ENCODE results near the gene CAB39L.

The CAB39L gene

DNA sequence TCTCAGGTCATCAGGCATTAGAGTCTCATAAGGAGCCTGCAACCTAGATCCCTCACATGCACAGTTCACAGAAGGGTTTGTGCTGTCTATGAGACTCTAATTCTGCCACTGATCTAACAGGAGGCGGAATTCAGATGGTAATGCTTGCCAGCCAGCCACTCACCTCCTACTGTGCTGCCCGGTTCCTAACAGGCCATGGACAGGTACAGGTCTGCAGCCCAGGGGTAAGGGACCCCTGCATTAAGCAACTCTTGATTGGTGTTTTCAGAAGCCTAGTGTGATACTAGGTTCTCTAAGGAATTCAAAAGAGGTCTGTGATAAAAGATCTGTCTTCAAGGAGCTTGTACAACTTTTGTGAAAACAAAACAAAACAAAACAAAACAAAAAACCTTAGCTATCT is 31.1 kb downstream of the CAB39L start:
- H2AFZ ChIP-seq (ENCODE audit: low read length): no peak overlapping the region

DNA sequence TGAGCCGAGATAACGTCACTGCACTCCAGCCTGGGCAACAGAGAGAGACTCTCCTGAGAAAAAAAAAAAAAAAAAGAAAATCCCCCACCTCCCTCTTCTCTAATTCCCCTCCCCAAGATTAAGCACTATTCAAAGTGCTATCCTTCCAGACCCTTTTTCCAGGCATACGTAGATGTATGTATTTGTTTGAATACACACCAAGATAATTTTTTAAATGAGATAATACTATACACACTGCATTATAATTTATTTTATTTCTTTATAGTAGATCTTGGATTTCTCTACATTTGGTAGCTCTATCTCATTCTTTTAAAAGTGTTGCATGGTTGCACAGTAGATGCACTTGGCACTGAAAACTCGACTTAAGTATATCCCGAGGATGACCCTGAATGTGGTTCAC is 32.5 kb downstream of the CAB39L start:
- no peaks in the 10 kb centered on the region for H3K4me1 ChIP-seq (ENCODE audit: insufficient read depth, low read length, poor library complexity, severe bottlenecking)
- no peaks in the 10 kb centered on the region for H3K9me2 ChIP-seq (replicated peaks; ENCODE audit: low read depth, low read length)
- H3K79me2 ChIP-seq (ENCODE audit: insufficient read depth, low read length): no peaks in the 10 kb centered on the region
- TF ChIP-seq, protein P1, sequence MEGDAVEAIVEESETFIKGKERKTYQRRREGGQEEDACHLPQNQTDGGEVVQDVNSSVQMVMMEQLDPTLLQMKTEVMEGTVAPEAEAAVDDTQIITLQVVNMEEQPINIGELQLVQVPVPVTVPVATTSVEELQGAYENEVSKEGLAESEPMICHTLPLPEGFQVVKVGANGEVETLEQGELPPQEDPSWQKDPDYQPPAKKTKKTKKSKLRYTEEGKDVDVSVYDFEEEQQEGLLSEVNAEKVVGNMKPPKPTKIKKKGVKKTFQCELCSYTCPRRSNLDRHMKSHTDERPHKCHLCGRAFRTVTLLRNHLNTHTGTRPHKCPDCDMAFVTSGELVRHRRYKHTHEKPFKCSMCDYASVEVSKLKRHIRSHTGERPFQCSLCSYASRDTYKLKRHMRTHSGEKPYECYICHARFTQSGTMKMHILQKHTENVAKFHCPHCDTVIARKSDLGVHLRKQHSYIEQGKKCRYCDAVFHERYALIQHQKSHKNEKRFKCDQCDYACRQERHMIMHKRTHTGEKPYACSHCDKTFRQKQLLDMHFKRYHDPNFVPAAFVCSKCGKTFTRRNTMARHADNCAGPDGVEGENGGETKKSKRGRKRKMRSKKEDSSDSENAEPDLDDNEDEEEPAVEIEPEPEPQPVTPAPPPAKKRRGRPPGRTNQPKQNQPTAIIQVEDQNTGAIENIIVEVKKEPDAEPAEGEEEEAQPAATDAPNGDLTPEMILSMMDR (conservative IDR thresholded peaks at IDR 0.05; ENCODE audit: low read length): no peak
- TF ChIP-seq EZH2phosphoT487 (IDR thresholded peaks at IDR 0.05; ENCODE audit: borderline replicate concordance): no peak
- no peaks in the 10 kb centered on the region for H3K27me3 ChIP-seq (ENCODE audit: insufficient read depth, low read length, poor library complexity, severe bottlenecking)
- H3K4me2 ChIP-seq (ENCODE audit: low read depth, low read length, poor library complexity, severe bottlenecking): no peak overlapping the region
- no peak overlapping the region for H3K9ac ChIP-seq (ENCODE audit: low read depth, low read length, poor library complexity, severe bottlenecking)
- H3F3A ChIP-seq (ENCODE audit: low read depth): no peaks in the 10 kb centered on the region
- no peaks in the 10 kb centered on the region for H4K20me1 ChIP-seq (ENCODE audit: insufficient read depth, low read length, poor library complexity, severe bottlenecking)
- no peak overlapping the region for H3K4me3 ChIP-seq (ENCODE audit: low read length, poor library complexity, severe bottlenecking)
- no peaks in the 10 kb centered on the region for H3K36me3 ChIP-seq (ENCODE audit: insufficient read depth, low read length)
- no peaks in the 10 kb centered on the region for H3K9me3 ChIP-seq (ENCODE audit: insufficient read depth, low read depth, low read length)
- no peak overlapping the region for H2AFZ ChIP-seq (ENCODE audit: low read length)

More for the DNA sequence above, 31.1 kb downstream of the CAB39L start:
- no peak overlapping the region for H3K4me3 ChIP-seq (ENCODE audit: low read length, poor library complexity, severe bottlenecking)
- H3K9ac ChIP-seq (ENCODE audit: low read depth, low read length, poor library complexity, severe bottlenecking): no peak overlapping the region
- no peak for TF ChIP-seq EZH2phosphoT487 (IDR thresholded peaks at IDR 0.05; ENCODE audit: borderline replicate concordance)
- TF ChIP-seq, protein P1 (conservative IDR thresholded peaks at IDR 0.05; ENCODE audit: low read length): no peak
- H4K20me1 ChIP-seq (ENCODE audit: insufficient read depth, low read length, poor library complexity, severe bottlenecking): no peaks in the 10 kb centered on the region
- no peaks in the 10 kb centered on the region for H3K79me2 ChIP-seq (ENCODE audit: insufficient read depth, low read length)
- no peaks in the 10 kb centered on the region for H3K36me3 ChIP-seq (ENCODE audit: insufficient read depth, low read length)
- no peaks in the 10 kb centered on the region for H3K27me3 ChIP-seq (ENCODE audit: insufficient read depth, low read length, poor library complexity, severe bottlenecking)
- no peaks in the 10 kb centered on the region for H3K9me2 ChIP-seq (replicated peaks; ENCODE audit: low read depth, low read length)
- no peaks in the 10 kb centered on the region for H3K9me3 ChIP-seq (ENCODE audit: insufficient read depth, low read depth, low read length)
- H3F3A ChIP-seq (ENCODE audit: low read depth): no peaks in the 10 kb centered on the region
- H3K4me2 ChIP-seq (ENCODE audit: low read depth, low read length, poor library complexity, severe bottlenecking): no peak overlapping the region
- H3K4me1 ChIP-seq (ENCODE audit: insufficient read depth, low read length, poor library complexity, severe bottlenecking): no peaks in the 10 kb centered on the region

DNA sequence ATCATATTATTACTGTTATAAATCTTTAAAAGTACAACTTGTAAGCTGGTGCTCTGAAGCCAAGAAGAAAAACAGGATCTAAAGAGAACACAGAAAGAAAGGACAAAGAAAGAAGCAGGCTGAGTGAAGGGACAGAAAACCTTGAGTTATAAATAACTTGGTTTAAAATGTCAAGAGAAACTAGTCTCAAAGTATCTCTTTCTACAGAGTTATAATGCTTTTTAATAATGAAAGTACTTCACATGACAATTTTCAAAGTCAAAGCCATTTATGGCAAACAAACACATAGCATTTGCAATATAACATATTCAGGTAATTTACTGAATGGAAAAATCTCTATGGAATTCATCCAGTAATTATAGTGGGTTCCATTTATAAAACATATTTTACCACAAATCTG is 33.4 kb downstream of the CAB39L start:
- H3K4me3 ChIP-seq (ENCODE audit: low read length, poor library complexity, severe bottlenecking): no peak overlapping the region
- H3K4me2 ChIP-seq (ENCODE audit: low read depth, low read length, poor library complexity, severe bottlenecking): no peak overlapping the region
- TF ChIP-seq, protein P1 (conservative IDR thresholded peaks at IDR 0.05; ENCODE audit: low read length): no peak
- TF ChIP-seq EZH2phosphoT487 (IDR thresholded peaks at IDR 0.05; ENCODE audit: borderline replicate concordance): no peak
- H3K79me2 ChIP-seq (ENCODE audit: insufficient read depth, low read length): no peaks in the 10 kb centered on the region
- H3K27me3 ChIP-seq (ENCODE audit: insufficient read depth, low read length, poor library complexity, severe bottlenecking): no peaks in the 10 kb centered on the region
- H3F3A ChIP-seq (ENCODE audit: low read depth): no peaks in the 10 kb centered on the region
- H4K20me1 ChIP-seq (ENCODE audit: insufficient read depth, low read length, poor library complexity, severe bottlenecking): no peaks in the 10 kb centered on the region
- H3K4me1 ChIP-seq (ENCODE audit: insufficient read depth, low read length, poor library complexity, severe bottlenecking): no peaks in the 10 kb centered on the region
- no peak overlapping the region for H2AFZ ChIP-seq (ENCODE audit: low read length)
- H3K9me3 ChIP-seq (ENCODE audit: insufficient read depth, low read depth, low read length): no peaks in the 10 kb centered on the region
- no peak overlapping the region for H3K9ac ChIP-seq (ENCODE audit: low read depth, low read length, poor library complexity, severe bottlenecking)
- no peaks in the 10 kb centered on the region for H3K9me2 ChIP-seq (replicated peaks; ENCODE audit: low read depth, low read length)
- no peaks in the 10 kb centered on the region for H3K36me3 ChIP-seq (ENCODE audit: insufficient read depth, low read length)
